ENCODE measurements around the gene SELENON.
A peak's percentile ranks its signal among the peaks of the same experiment; 100 is the strongest.
"Not testable (repeated sequence)": the region's sequence is repeated elsewhere in the genome, so short reads cannot be mapped to it uniquely, and the experiment has no call there.

SELENON gene

GRCh38 chr1:25832336-25833037 is 32.5 kb downstream of the SELENON start:
- DNase-seq (ENCODE audit: low read depth) = no peak
- TF ChIP-seq MAX (IDR thresholded peaks at IDR 0.05; ENCODE audit: low read depth, low read length) (no peak), CTCF (IDR thresholded peaks at IDR 0.05; ENCODE audit: low read depth, low read length) (no peak), POLR2A (IDR thresholded peaks at IDR 0.05; ENCODE audit: extremely low read depth, insufficient read length) (no peak)
- no peak overlapping the region for H3K4me3 ChIP-seq (ENCODE audit: low read depth, low read length)

GRCh38 chr1:25833158-25833557 is 33.2 kb downstream of the SELENON start:
- no peak overlapping the region for H3K4me3 ChIP-seq (ENCODE audit: low read depth, low read length)
- DNase-seq (ENCODE audit: low read depth) = no peak
- TF ChIP-seq MYC (IDR thresholded peaks at IDR 0.05; ENCODE audit: low read depth, low read length) (no peak), CTCF (IDR thresholded peaks at IDR 0.05; ENCODE audit: low read depth, low read length) (no peak), POLR2A (IDR thresholded peaks at IDR 0.05; ENCODE audit: extremely low read depth, insufficient read length) (no peak), MAX (IDR thresholded peaks at IDR 0.05; ENCODE audit: low read depth, low read length) (no peak)

DNA sequence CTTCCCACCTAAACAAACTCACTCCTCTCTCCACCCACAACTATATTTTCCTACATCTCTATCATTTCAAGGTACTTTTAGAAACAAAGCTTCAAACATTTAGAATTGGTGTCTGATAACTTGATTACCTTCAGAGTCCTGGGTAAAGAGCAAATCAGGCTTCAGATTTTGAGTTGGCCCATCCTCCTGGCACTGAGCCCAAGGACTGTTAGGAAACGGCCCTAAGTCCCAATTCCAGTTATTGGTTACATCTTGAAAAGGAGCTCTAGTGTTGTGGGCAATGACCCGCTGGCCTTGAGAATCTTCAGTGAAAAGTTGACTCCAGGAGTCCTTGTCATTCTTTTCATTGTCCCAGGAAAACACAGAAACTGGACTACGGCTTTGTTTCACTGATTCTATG is 34.9 kb downstream of the SELENON start:
- DNase-seq (ENCODE audit: low read depth) = no peak
- no peak for TF ChIP-seq MYC (IDR thresholded peaks at IDR 0.05; ENCODE audit: low read depth, low read length)
- no peak for TF ChIP-seq MAX (IDR thresholded peaks at IDR 0.05; ENCODE audit: low read depth, low read length)
- TF ChIP-seq POLR2A (IDR thresholded peaks at IDR 0.05; ENCODE audit: extremely low read depth, insufficient read length) = no peak
- no peak for TF ChIP-seq CTCF (IDR thresholded peaks at IDR 0.05; ENCODE audit: low read depth, low read length)
- H3K4me3 ChIP-seq (ENCODE audit: low read depth, low read length) = no peak overlapping the region

DNA sequence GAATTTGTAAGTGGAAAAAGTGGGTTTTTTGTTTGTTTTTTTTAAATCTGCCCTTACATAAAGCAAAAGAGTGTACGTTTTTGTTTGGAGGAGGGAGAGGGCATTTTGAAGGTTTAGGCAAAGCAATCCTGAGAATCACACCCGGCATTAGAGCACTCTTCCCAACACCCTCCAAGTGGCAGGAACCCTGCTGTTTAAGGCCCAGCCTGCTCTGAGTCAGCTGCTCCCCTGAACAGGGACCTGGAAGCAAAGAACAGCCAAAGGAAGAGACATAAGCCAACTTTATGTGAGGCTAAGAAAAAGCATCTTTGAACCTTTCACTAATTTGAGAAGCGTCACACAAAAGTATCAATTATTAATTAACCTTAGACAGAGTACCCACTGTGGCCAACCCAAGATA is 36.7 kb downstream of the SELENON start:
- no peak for DNase-seq (ENCODE audit: low read depth)
- H3K4me3 ChIP-seq (ENCODE audit: low read depth, low read length) = no peak overlapping the region
- no peak for TF ChIP-seq POLR2A (IDR thresholded peaks at IDR 0.05; ENCODE audit: extremely low read depth, insufficient read length)
- no peak for TF ChIP-seq MYC (IDR thresholded peaks at IDR 0.05; ENCODE audit: low read depth, low read length)

GRCh38 chr1:25837262-25837875 is 37.4 kb downstream of the SELENON start:
- no peak overlapping the region for H3K4me3 ChIP-seq (ENCODE audit: low read depth, low read length)
- no peak for DNase-seq (ENCODE audit: low read depth)
- TF ChIP-seq MAX (IDR thresholded peaks at IDR 0.05; ENCODE audit: low read depth, low read length) (no peak), CTCF (IDR thresholded peaks at IDR 0.05; ENCODE audit: low read depth, low read length) (peak; percentile 14)

DNA sequence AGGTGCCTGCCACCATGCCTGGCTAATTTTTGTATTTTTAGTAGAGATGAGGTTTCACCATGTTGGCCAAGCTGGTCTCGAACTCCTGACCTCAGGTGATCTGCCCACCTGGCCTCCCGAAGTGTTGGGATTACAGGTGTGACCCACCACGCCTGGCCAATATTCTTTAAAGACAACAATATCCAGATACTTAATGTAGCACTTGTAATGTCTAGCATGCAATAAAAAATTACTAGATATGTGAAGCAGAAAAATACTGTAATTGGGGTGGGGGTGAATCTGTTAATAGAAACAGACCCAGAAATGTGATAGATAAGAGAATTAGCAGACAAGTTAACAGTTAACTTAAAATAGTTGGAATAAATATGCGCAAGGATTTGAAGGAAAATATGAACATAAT is 39.8 kb downstream of the SELENON start:
- not testable (repeated sequence) for DNase-seq (ENCODE audit: low read depth); H3K4me3 ChIP-seq (ENCODE audit: low read depth, low read length)

DNA sequence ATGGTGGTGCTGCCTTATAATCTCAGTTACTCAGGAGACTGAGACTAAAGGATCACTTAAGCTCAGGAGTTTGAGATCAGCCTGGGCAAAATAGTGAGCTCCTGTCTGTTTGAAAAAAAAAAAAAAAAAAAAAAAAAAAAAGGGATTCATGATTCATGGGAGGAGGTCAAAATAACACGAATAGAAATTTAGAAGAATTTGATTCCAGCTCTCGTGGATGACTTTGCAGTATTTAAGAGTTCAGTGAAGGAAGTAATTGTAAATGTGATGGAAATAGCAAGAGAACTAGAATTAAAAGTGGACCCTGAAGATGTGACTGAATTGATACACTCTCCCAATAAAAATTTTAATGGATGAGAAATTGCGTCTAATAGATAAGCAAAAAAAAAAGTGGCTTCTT is 43.5 kb downstream of the SELENON start:
- TF ChIP-seq POLR2A (IDR thresholded peaks at IDR 0.05; ENCODE audit: extremely low read depth, insufficient read length) = no peak
- TF ChIP-seq MAX (IDR thresholded peaks at IDR 0.05; ENCODE audit: low read depth, low read length) = no peak
- no peak for TF ChIP-seq CTCF (IDR thresholded peaks at IDR 0.05; ENCODE audit: low read depth, low read length)
- no peak for TF ChIP-seq MYC (IDR thresholded peaks at IDR 0.05; ENCODE audit: low read depth, low read length)
- no peak for DNase-seq (ENCODE audit: low read depth)
- no peak overlapping the region for H3K4me3 ChIP-seq (ENCODE audit: low read depth, low read length)

All from NB4 (cell line).